CD1c-positive myeloid dendritic cell (primary cell): Measurements from ENCODE around the gene PDGFA.

Experiments
- DNase-seq: peaks from one replicate; pipeline ENCODE4 v3.0.0-alpha.2; 2016; ENCODE audit errors: extremely low spot score

PDGFA gene

DNA sequence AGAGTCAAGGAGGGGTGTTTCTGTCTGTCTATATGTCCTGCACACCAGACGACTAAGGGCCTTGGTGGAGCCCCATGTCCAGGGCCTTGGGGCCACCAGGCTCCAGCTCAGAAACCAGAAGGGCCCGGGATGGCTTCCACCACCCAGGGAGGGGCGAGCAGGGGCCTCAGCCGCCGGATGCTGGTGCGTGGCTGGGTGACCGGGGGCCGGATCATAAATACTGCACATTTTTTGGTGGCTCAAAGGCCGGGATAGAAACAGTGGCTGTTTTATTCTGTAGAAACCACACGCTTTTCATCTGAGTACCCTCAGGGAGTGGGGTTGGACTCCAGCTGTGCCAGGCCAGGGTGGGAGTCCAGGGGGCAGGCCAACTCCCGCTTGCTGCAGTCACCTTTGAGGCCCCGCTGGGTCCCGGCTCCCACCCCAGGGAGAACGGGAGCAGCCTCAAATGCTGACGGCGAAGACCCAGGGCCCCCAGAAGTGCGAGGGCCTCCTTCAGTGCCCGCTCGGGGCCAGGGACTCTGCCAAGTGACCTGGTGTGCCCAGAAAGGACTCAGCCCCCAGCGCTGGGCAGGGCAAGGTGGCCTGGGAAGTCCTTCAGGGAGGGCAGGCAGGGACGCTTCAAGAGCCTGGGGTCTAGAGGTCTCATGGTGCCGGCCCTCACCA is 28.2 kb downstream of the PDGFA start:
- DNase-seq, result no peak

GRCh38 chr7:490461-491291 is 29.0 kb downstream of the PDGFA start:
- DNase-seq, result no peak

DNA sequence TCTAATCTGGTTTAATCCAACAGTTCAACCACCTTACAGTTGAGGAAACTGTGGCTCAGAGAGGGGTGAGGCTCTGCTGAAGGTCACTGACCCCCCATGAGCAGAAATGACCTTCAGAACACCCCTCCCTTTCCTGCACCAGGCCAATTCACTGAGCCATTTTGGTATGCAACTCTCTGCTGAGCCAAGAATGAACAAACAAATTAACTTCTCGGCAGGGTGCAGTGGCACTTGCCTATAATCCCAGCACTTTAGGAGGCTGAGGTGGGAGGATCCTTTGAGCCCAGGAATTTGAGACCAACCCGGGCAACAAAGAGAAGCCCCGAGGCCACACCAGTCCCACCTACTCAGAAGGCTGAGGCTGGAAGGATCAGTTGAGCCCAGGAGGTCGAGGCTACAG is 29.8 kb downstream of the PDGFA start:
- DNase-seq, result no peak

GRCh38 chr7:486216-486743 is 33.4 kb downstream of the PDGFA start:
- DNase-seq, result no peak

- no peak for DNase-seq
These were observed 34.2 kb downstream of the PDGFA start for GRCh38 chr7:485188-486081.

GRCh38 chr7:484356-485101 is 35.1 kb downstream of the PDGFA start:
- no peak for DNase-seq

DNA sequence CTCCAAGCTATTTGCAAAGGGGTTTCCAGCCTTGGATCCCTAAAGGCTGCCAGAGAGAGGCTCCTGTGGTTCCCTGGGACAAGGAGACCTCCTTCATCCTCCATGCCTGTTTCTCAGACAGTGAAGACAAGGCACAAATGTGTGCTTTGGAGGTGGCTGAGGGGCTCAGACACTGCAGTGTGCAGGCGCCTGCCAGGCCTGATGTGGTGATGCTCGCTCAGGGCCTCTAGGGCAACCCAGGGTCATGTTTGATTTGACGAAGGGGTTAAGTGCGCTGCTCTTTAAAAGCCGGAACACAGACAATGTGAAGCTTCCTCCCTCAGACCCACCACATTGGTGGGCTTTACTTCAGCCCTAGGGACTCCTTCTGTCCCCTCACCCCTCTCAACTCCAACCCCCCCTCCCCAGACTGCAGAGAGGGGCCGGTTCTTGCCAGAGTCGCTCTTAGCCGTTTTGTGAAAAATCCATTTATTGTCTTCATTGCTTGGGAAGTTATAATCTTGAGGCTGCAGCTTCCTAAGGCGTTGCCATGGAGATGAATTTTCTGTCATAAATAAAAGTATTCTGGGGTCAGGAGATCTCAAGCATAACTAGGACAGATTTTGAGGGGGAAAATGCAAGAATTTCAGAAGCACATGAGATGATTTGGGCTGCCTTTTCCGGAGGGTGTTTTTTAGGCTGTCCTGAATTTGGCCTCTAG is 35.8 kb downstream of the PDGFA start:
- DNase-seq, result no peak

- no peak for DNase-seq
These were observed 37.0 kb downstream of the PDGFA start for GRCh38 chr7:482521-483083.

- no peak for DNase-seq
These were observed 38.3 kb downstream of the PDGFA start for GRCh38 chr7:481219-481930.

DNA sequence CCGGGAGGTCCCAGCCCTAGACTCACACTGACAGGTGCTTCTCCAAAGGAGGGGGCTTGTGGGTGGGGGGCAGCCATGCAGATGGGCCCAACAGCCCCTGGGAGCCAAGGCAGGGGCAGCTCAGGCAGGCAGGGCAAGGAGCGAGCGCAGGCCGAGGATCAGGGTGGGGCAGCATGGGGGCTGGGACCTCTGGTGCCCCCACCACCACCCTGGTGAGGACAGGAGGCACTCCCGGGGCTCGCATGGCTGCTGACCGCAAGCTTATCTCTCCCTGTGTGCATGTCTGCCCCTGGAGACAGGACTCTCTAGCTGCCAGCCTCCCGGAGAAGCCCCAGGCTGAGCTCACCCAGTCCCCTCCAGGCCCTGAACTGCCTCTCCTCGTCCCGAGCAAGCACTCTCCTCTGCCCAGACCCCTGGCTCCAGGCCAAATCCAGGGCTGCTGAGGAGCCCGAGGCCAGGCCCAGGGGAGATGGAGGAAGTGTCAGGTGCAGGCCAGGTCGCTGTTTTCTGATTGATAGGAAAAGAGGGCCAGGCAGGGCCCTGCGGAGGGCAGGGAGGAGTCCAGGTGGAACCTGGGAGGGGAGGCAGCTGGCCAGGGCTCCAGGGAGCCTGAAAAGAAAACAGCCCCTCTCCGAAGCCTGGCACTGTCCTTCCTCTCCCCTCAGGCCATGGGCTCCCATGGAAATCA is 39.0 kb downstream of the PDGFA start:
- DNase-seq, result no peak

GRCh38 chr7:479948-480499 is 39.6 kb downstream of the PDGFA start:
- DNase-seq, result no peak

DNA sequence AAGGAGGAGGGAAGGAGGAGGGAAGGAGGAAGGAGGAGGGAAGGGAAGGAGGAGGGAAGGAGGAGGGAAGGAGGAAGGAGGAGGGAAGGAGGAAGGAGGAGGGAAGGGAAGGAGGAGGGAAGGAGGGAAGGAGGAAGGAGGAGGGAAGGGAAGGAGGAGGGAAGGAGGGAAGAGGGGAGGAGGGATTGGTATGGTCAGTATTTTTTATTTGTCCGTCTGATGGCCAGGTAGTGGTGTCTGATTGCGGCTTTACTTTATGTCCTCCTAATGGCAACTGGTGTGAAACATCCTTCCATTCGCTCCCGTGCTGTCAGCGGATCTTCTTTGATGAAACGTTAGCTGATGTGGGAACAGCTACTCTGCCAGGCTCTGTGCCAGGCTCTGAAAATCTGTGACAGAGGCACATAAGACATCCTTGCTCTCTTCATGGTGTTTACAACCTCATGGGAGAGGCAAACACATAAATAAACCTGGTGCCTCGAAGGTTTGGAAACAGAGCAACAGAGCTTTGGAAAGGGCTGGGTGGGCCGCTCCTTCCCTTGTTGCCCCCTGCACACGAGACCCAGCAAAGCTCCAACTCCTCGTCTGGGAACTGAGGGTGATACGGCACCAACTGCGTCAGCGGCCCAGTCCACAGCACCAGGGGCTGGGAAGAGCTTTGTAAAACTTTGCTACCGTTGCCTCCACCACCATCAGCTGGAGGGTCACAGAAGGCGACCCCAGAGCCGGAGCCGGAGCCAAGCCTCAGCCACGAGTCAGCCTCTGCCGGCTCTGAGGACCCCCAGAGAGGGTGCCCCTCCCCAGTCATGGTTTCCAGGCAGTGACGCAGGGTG is 40.3 kb downstream of the PDGFA start:
- DNase-seq, result no peak

DNA sequence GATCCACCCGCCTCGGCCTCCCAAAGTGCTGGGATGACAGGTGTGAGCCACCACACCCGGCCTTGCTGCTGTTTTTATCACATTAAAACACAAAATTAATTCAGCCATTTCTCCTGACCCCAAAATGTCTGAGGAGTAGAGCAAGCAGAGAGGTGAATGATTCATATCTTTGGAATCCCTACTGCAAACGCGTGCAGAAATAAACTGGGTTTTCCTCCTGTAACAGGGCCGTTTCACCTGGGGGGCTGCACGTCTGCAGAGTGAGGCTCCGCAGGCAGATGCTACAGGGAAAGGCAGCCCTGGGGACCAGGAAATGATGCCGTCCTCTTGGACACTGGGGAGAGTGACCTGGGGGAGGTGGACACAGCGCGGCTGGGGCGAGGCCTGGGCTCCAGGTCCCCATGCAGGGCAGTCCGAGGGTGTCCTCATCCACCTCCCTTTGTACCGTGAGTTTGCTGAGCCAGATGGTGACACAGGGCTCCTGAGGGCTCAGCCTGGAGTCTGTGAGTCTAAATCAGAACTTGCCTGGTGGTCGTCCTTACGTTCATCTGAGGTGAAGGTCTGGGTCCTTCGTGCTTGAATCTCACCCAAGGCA is 41.9 kb downstream of the PDGFA start:
- DNase-seq, result no peak

- no peak for DNase-seq
These were observed 42.8 kb downstream of the PDGFA start for GRCh38 chr7:476736-477360.

- no peak for DNase-seq
These were observed 43.6 kb downstream of the PDGFA start for GRCh38 chr7:475951-476441.

GRCh38 chr7:475425-475728 is 44.3 kb downstream of the PDGFA start:
- DNase-seq, result no peak
